Natural killer cell (primary cell): ENCODE results near the gene LDLRAD2. TPM values are rescaled to one million over a fixed set of nuclear protein-coding genes. Genes with fewer than 3 reads are reported as not detected.

Source experiments
- ATAC-seq, 3 donors: fragments of 150-1000 bp in 2 of 3; fragments of 200-7000 bp in 1 of 3; cut with Tn5 transposase; 1 replicate in 1 of 3; 2 replicates in 2 of 3; pipeline ENCODE4 v1.10.0; 2021; ENCODE audit warnings: mild to moderate bottlenecking in 2 of 3, moderate library complexity in 2 of 3
- DNase-seq, 2 donors: peaks; one replicate each; pipeline versions ENCODE4 v3.0.0 to v3.0.0-alpha.2; 2013 to 2021; ENCODE audit warnings: mixed read lengths in 1 of 2
- H3K27ac ChIP-seq: one replicate; pipeline ENCODE4 v1.5.1; 2013; ENCODE audit warnings: mild to moderate bottlenecking, low read length
- H3K27me3 ChIP-seq: one replicate; pipeline ENCODE4 v1.6.1; 2013; ENCODE audit warnings: low read length; ENCODE audit not compliant: control insufficient read depth, insufficient read depth
- H3K36me3 ChIP-seq: one replicate; pipeline ENCODE4 v1.6.1; 2013; ENCODE audit warnings: low read length; ENCODE audit not compliant: control insufficient read depth, insufficient read depth
- H3K4me1 ChIP-seq: one replicate; pipeline ENCODE4 v1.6.1; 2013; ENCODE audit warnings: low read length; ENCODE audit not compliant: control insufficient read depth, insufficient read depth
- H3K4me3 ChIP-seq: one replicate; pipeline ENCODE4 v1.5.1; 2013; ENCODE audit warnings: low read length
- H3K9me3 ChIP-seq: one replicate; pipeline ENCODE4 v1.6.1; 2013; ENCODE audit warnings: low read length; ENCODE audit not compliant: control insufficient read depth, insufficient read depth
- H3K27ac Mint-ChIP-seq, 2 donors: one replicate each; pipeline ENCODE4 v1.8.0; 2022; ENCODE audit warnings: mild to moderate bottlenecking in 2 of 2, mixed read lengths in 2 of 2, moderate library complexity in 1 of 2
- H3K27me3 Mint-ChIP-seq, 2 donors: one replicate each; pipeline ENCODE4 v1.8.0; 2022; ENCODE audit warnings: low read depth in 2 of 2, mixed read lengths in 2 of 2
- H3K36me3 Mint-ChIP-seq: one replicate; pipeline ENCODE4 v1.8.0; 2022; ENCODE audit warnings: mixed read lengths
- H3K4me1 Mint-ChIP-seq, 2 donors: one replicate each; pipeline ENCODE4 v1.8.0; 2022; ENCODE audit warnings: mixed read lengths in 2 of 2
- H3K4me3 Mint-ChIP-seq: one replicate; pipeline ENCODE4 v1.8.0; 2022; ENCODE audit warnings: mild to moderate bottlenecking, moderate library complexity, mixed read lengths
- H3K9me3 Mint-ChIP-seq, 2 donors: one replicate each; pipeline ENCODE4 v1.8.0; 2022; ENCODE audit warnings: mixed read lengths in 2 of 2
- WGBS: methylation state at CpG from one replicate; pipeline ENCODE4 v1.1.7; 2013; ENCODE audit warnings: missing lambda C conversion rate; ENCODE audit not compliant: insufficient coverage; 5-methylcytosine and 5-hydroxymethylcytosine counted together
- intact Hi-C: fragments of 100-400 bp; cut with micrococcal nuclease; formaldehyde crosslinking; loops from one replicate; pipeline ENCODE4 v1.14.2; 2022
- total RNA-seq, 4 donors: library from RNA; stranded (reverse); fragments of 120-200 nt in 1 of 4; gene quantifications; one replicate each; pipeline versions ENCODE4 v1.2.3 to v1.2.4, GENCODE V29; 2013 to 2022
- TF ChIP-seq, protein P1 (sequence below): fragments of 200-600 bp; IDR thresholded peaks from one replicate; pipeline ENCODE4 v1.8.0; 2022; ENCODE audit warnings: antibody characterized with exemption

The LDLRAD2 gene
- total RNA-seq, 3 donors from 2014 or later (not counting 1 experiment from before 2014, with no cell fraction given): 2.8 to 3.9 (median 3.6) TPM

DNA sequence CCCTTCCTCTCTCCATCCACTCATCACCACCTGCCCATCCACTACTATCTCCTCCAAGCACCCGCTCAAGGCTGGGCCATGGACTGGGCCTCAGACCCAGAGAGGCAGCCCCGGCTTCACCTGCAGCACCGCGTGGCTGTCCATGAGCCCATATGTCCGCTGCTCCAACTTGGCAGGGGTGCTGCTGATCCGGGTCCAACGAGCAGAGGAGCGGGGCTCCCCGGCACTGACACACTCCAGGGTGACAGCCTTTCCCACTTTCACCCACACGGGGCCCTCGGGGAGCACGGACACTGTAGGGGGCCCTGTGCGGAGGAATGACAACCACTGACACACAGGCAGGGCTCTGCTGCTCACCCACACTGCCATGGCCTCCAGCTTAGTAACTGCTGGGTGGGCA lies 28.9 kb downstream of the LDLRAD2 start:
- WGBS: 93% methylated on average over 13 of the region's 13 CpGs
- Histone ChIP-seq H3K36me3 (no peaks in the 10 kb centered on the region), H3K27ac (no peak overlapping the region), H3K27me3 (no peaks in the 10 kb centered on the region), H3K9me3 (no peaks in the 10 kb centered on the region), H3K4me1 (no peaks in the 10 kb centered on the region), H3K4me3 (no peak overlapping the region)
- DNase-seq: no peak
- no peak for ATAC-seq
- Mint-ChIP-seq H3K4me1 (no peaks in the 10 kb centered on the region), H3K27me3 (no peaks in the 10 kb centered on the region), H3K27ac (no peak overlapping the region), H3K36me3 (no peaks in the 10 kb centered on the region), H3K9me3 (no peaks in the 10 kb centered on the region), H3K4me3 (no peak overlapping the region)
- TF ChIP-seq, protein P1, sequence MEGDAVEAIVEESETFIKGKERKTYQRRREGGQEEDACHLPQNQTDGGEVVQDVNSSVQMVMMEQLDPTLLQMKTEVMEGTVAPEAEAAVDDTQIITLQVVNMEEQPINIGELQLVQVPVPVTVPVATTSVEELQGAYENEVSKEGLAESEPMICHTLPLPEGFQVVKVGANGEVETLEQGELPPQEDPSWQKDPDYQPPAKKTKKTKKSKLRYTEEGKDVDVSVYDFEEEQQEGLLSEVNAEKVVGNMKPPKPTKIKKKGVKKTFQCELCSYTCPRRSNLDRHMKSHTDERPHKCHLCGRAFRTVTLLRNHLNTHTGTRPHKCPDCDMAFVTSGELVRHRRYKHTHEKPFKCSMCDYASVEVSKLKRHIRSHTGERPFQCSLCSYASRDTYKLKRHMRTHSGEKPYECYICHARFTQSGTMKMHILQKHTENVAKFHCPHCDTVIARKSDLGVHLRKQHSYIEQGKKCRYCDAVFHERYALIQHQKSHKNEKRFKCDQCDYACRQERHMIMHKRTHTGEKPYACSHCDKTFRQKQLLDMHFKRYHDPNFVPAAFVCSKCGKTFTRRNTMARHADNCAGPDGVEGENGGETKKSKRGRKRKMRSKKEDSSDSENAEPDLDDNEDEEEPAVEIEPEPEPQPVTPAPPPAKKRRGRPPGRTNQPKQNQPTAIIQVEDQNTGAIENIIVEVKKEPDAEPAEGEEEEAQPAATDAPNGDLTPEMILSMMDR: no peak
- intact Hi-C loops: no loop called here

DNA sequence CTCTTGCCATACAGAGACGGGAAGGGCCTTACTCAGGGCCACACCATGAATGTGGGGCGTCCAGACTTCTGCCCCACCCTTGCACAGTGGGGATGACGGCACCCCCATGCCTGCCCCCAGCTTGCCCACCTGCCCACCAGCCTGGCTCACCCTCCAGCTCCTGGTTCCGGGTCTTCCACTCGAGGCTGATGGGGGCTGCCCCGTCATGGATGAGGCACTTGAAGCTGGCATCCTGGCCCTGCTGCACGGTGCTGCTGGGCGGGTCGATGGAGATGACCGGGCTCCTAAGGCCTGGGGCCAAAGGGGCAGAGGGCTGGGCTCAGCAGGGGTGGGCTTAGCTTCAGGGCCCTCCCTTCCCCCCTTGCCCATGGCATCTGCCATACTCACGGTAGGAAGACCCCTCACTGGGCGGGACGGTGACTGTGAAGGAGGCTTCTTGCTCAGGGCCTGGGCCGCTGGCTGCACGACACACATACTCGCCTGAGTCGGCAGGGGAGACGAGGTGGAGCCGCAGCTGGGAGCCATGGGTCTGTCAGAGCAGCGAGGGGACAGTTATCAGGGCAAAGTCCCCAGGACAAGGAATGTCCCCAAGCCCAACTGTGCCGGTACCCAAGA lies 29.9 kb downstream of the LDLRAD2 start:
- Histone ChIP-seq H3K4me3 (no peak overlapping the region), H3K9me3 (no peaks in the 10 kb centered on the region), H3K27ac (no peak overlapping the region), H3K27me3 (no peaks in the 10 kb centered on the region), H3K4me1 (no peaks in the 10 kb centered on the region), H3K36me3 (no peaks in the 10 kb centered on the region)
- no peaks in the 10 kb centered on the region for H3K27me3 Mint-ChIP-seq
- intact Hi-C loops: no loop called here
- no peaks in the 10 kb centered on the region for H3K9me3 Mint-ChIP-seq
- DNase-seq (no peak), ATAC-seq (no peak)
- H3K4me1 Mint-ChIP-seq: no peaks in the 10 kb centered on the region
- TF ChIP-seq, protein P1: no peak
- no peaks in the 10 kb centered on the region for H3K36me3 Mint-ChIP-seq
- no peak overlapping the region for H3K4me3 Mint-ChIP-seq
- no peak overlapping the region for H3K27ac Mint-ChIP-seq
- WGBS: 94% methylated on average over 21 of the region's 21 CpGs

DNA sequence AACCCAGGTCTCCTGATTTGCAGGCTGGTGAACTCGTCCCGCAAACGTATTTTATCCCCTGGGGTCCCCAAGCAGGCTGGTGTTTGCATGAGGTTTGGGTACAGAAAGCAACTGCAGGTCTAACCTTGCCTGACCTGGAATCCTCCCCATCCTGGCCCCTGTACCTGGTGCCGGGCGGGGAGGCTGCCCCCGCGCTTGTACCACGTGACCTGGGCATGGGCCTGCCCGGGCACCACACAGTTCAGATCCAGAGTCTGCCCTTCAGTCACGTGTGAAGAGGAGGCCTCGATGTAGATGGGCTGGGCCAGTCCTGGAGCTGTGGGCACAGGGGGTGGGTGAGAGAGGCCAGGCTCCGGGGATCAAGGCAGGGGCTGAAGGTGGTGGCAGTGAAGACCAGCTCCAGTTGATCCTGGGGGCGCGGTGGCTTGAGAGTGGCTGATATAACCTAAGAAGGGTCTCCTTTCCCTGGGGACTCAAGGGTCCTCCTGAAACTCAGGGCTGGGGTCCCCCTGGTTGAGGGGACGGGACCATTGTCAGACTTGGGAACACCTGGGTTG lies 30.6 kb downstream of the LDLRAD2 start:
- 87% methylated on average over 15 of the region's 15 CpGs for WGBS
- no peak overlapping the region for H3K27ac ChIP-seq
- H3K4me1 Mint-ChIP-seq: no peaks in the 10 kb centered on the region

More for the DNA sequence above, 30.6 kb downstream of the LDLRAD2 start:
- no peaks in the 10 kb centered on the region for H3K4me1 ChIP-seq
- H3K9me3 Mint-ChIP-seq: no peaks in the 10 kb centered on the region
- no peaks in the 10 kb centered on the region for H3K9me3 ChIP-seq
- intact Hi-C loops: no loop called here
- no peak overlapping the region for H3K27ac Mint-ChIP-seq
- no peak for ATAC-seq
- H3K27me3 ChIP-seq: no peaks in the 10 kb centered on the region
- H3K27me3 Mint-ChIP-seq: no peaks in the 10 kb centered on the region
- DNase-seq: no peak
- no peaks in the 10 kb centered on the region for H3K36me3 ChIP-seq
- no peak overlapping the region for H3K4me3 Mint-ChIP-seq
- TF ChIP-seq, protein P1: no peak
- no peaks in the 10 kb centered on the region for H3K36me3 Mint-ChIP-seq
- H3K4me3 ChIP-seq: no peak overlapping the region
